HepG2 (cell line): ENCODE measurements around the gene TMEM129. TPM values are rescaled to one million over a fixed set of nuclear protein-coding genes. Genes with fewer than 3 reads are reported as not detected.

Source experiments
- ATF4 ChIP-seq, 2 experiments: fragments of 450-650 bp in 1 of 2; sonication (generic) in 1 of 2; formaldehyde crosslinking; IDR thresholded peaks; 2 replicates each; pipeline versions ENCODE4 v1.5.0 to v1.8.0; 2020 to 2022; ENCODE audit warnings: mild to moderate bottlenecking in 1 of 2, missing genetic modification reagents in 1 of 2
- ATF5 ChIP-seq: sonication (generic); formaldehyde crosslinking; IDR thresholded peaks from 2 replicates; pipeline ENCODE4 v1.4.0; 2020; ENCODE audit warnings: mild to moderate bottlenecking, low read depth, missing genetic modification reagents
- BRD4 ChIP-seq: sonication (generic); formaldehyde crosslinking; IDR thresholded peaks from 2 replicates; pipeline ENCODE4 v1.4.0; 2020; ENCODE audit warnings: missing genetic modification reagents
- CBX5 ChIP-seq: sonication (generic); formaldehyde crosslinking; IDR thresholded peaks from 2 replicates; pipeline ENCODE4 v1.4.0; 2020; ENCODE audit warnings: missing genetic modification reagents, borderline replicate concordance
- GATA4 ChIP-seq: sonication (generic); IDR thresholded peaks from 2 replicates; pipeline ENCODE4 v1.6.1; 2016; ENCODE audit warnings: antibody characterized with exemption, low read depth, borderline replicate concordance
- IRX3 ChIP-seq: sonication (generic); formaldehyde crosslinking; IDR thresholded peaks from 2 replicates; pipeline ENCODE4 v1.8.1; 2023; ENCODE audit warnings: mild to moderate bottlenecking, low read depth, missing genetic modification reagents, borderline replicate concordance
- JDP2 ChIP-seq: sonication (generic); formaldehyde crosslinking; IDR thresholded peaks from 2 replicates; pipeline ENCODE4 v1.8.1; 2022; ENCODE audit warnings: missing genetic modification reagents, borderline replicate concordance
- JUNB ChIP-seq: sonication (generic); formaldehyde crosslinking; IDR thresholded peaks from 2 replicates; pipeline ENCODE4 v1.8.0; 2022; ENCODE audit warnings: missing genetic modification reagents, mild to moderate bottlenecking, borderline replicate concordance
- KLF15 ChIP-seq: sonication (generic); formaldehyde crosslinking; IDR thresholded peaks from 2 replicates; pipeline ENCODE4 v1.8.1; 2023; ENCODE audit warnings: borderline replicate concordance, mild to moderate bottlenecking, inconsistent platforms, missing genetic modification reagents, mixed read lengths
- KMT2A ChIP-seq: sonication (generic); formaldehyde crosslinking; IDR thresholded peaks from 2 replicates; pipeline ENCODE4 v1.4.0; 2020; ENCODE audit warnings: missing genetic modification reagents
- MIXL1 ChIP-seq: IDR thresholded peaks from 2 replicates; pipeline ENCODE4 v1.6.1; 2016
- MTERF4 ChIP-seq: sonication (generic); formaldehyde crosslinking; IDR thresholded peaks from 2 replicates; pipeline ENCODE4 v1.8.0; 2023; ENCODE audit warnings: mild to moderate bottlenecking, missing genetic modification reagents
- PCBP2 ChIP-seq: fragments of 200-400 bp; formaldehyde crosslinking; optimal IDR thresholded peaks from 2 replicates; pipeline ENCODE3; 2018; ENCODE audit warnings: low read length, low read depth; ENCODE audit not compliant: poor library complexity, severe bottlenecking
- PLSCR1 ChIP-seq: sonication (generic); formaldehyde crosslinking; IDR thresholded peaks from 2 replicates; pipeline ENCODE4 v1.5.0; 2020; ENCODE audit warnings: missing genetic modification reagents, mild to moderate bottlenecking, borderline replicate concordance
- POLR2AphosphoS5 ChIP-seq: IDR thresholded peaks from 2 replicates; pipeline ENCODE4 v1.6.1; 2012; ENCODE audit warnings: low read depth, low read length
- SIX4 ChIP-seq: sonication (generic); formaldehyde crosslinking; IDR thresholded peaks from 2 replicates; pipeline ENCODE4 v1.4.0; 2020; ENCODE audit warnings: missing genetic modification reagents
- SMAD3 ChIP-seq: sonication (generic); formaldehyde crosslinking; IDR thresholded peaks from 2 replicates; pipeline ENCODE4 v1.4.0; 2020; ENCODE audit warnings: missing genetic modification reagents
- SOX6 ChIP-seq, 2 experiments: fragments of 450-650 bp in 1 of 2; sonication (generic) in 1 of 2; formaldehyde crosslinking in 1 of 2; IDR thresholded peaks; 2 replicates each; pipeline versions ENCODE4 v1.4.0 to v1.6.1; 2017 to 2020; ENCODE audit warnings: antibody characterized with exemption in 1 of 2, mild to moderate bottlenecking in 1 of 2, missing genetic modification reagents in 1 of 2
- SRY ChIP-seq: sonication (generic); formaldehyde crosslinking; IDR thresholded peaks from 2 replicates; pipeline ENCODE4 v1.8.0; 2022; ENCODE audit warnings: mild to moderate bottlenecking, missing genetic modification reagents
- ZC3H4 ChIP-seq: sonication (generic); formaldehyde crosslinking; IDR thresholded peaks from 2 replicates; pipeline ENCODE4 v1.4.0; 2020; ENCODE audit warnings: missing genetic modification reagents, borderline replicate concordance
- ZFP62 ChIP-seq: sonication (generic); formaldehyde crosslinking; IDR thresholded peaks from 2 replicates; pipeline ENCODE4 v1.4.0; 2020; ENCODE audit warnings: missing genetic modification reagents
- ZNF30 ChIP-seq: sonication (generic); formaldehyde crosslinking; IDR thresholded peaks from 2 replicates; pipeline ENCODE4 v1.5.0; 2020; ENCODE audit warnings: mild to moderate bottlenecking, missing genetic modification reagents
- ZNF354B ChIP-seq: sonication (generic); formaldehyde crosslinking; IDR thresholded peaks from 2 replicates; pipeline ENCODE4 v1.8.0; 2022; ENCODE audit warnings: mild to moderate bottlenecking, missing genetic modification reagents
- ZNF430 ChIP-seq: sonication (generic); formaldehyde crosslinking; IDR thresholded peaks from 2 replicates; pipeline ENCODE4 v1.9.0; 2021; ENCODE audit warnings: mild to moderate bottlenecking, missing genetic modification reagents
- ZNF567 ChIP-seq: sonication (generic); formaldehyde crosslinking; IDR thresholded peaks from 2 replicates; pipeline ENCODE4 v1.8.1; 2023; ENCODE audit warnings: mild to moderate bottlenecking, missing genetic modification reagents, borderline replicate concordance
- ZNF83 ChIP-seq: sonication (generic); formaldehyde crosslinking; IDR thresholded peaks from 2 replicates; pipeline ENCODE4 v1.4.0; 2020; ENCODE audit warnings: missing genetic modification reagents, mild to moderate bottlenecking, borderline replicate concordance
- ZNF841 ChIP-seq: sonication (generic); formaldehyde crosslinking; IDR thresholded peaks from 2 replicates; pipeline ENCODE4 v1.8.1; 2023; ENCODE audit warnings: missing genetic modification reagents, borderline replicate concordance
- polyA plus RNA-seq, 8 experiments: library from polyadenylated mRNA; depleted of rRNA in 3 of 8; stranded (reverse) in 7 of 8; unstranded in 1 of 8; fragments of >200 nt; fragmentation: Illumina TruSeq in 4 of 8; extraction: Trizol in 4 of 8; gene quantifications; 2 replicates each; pipeline versions ENCODE4 v1.2.1 to v1.2.3, GENCODE V29; 2011 to 2016; ENCODE audit warnings: low read depth in 4 of 8, missing spikeins in 1 of 8, mixed read lengths in 1 of 8; ENCODE audit not compliant: insufficient read depth in 1 of 8
- total RNA-seq, 5 experiments: library from RNA; depleted of rRNA; stranded (reverse); fragments of >200 nt; fragmentation: Illumina TruSeq; extraction: Trizol; gene quantifications; 2 replicates each; pipeline ENCODE4 v1.2.3, GENCODE V29; 2016; ENCODE audit warnings: low read depth in 1 of 5

TMEM129 gene
- total and polyA plus RNA-seq, 2 of the 13 experiments (the other 11 are each of a cell fraction or from before 2014, with no cell fraction given) = 19.0 to 25.8 TPM

GRCh38 chr4:1720163-1720983 is 750 bp downstream of the TMEM129 start (continued):
- TF ChIP-seq MTERF4 (CRISPR knock-in tag) (0 out of 2 replicates have a peak, but pooled peaks have one; percentile 18), ZNF567 (CRISPR knock-in tag) (peak; percentile 84), PCBP2 (no peak), KLF15 (CRISPR knock-in tag) (peak; percentile 70; the same call in 1 of the 2 replicates), SRY (CRISPR knock-in tag) (peak; percentile 36; the same call in 1 of the 2 replicates), ZNF430 (CRISPR knock-in tag) (no peak), IRX3 (CRISPR knock-in tag) (no peak), ZC3H4 (CRISPR knock-in tag) (no peak), ZFP62 (CRISPR knock-in tag) (no peak), KMT2A (CRISPR knock-in tag) (0 out of 2 replicates have a peak, but pooled peaks have one; percentile 44), ATF5 (CRISPR knock-in tag) (0 out of 2 replicates have a peak, but pooled peaks have one; percentile 43), ZNF841 (CRISPR knock-in tag) (peak; percentile 59; the same call in 1 of the 2 replicates), BRD4 (CRISPR knock-in tag) (0 out of 2 replicates have a peak, but pooled peaks have one; percentile 62), ZNF354B (CRISPR knock-in tag) (no peak), SOX6 (IDR thresholded peaks at IDR 0.05) (no peak), SOX6 (CRISPR knock-in tag; IDR thresholded peaks at IDR 0.05) (no peak), POLR2AphosphoS5 (peak; percentile 42; the same call in 1 of the 2 replicates), SIX4 (no peak), JUNB (CRISPR knock-in tag) (no peak), CBX5 (CRISPR knock-in tag) (no peak), ATF4 (CRISPR knock-in tag; IDR thresholded peaks at IDR 0.05) (peak in 1 of 2 experiments; percentile 33; a peak in 1 of 4 replicates), ZNF83 (CRISPR knock-in tag) (peak; percentile 86; the same call in 1 of the 2 replicates), JDP2 (CRISPR knock-in tag) (no peak), SMAD3 (CRISPR knock-in tag) (no peak), GATA4 (no peak), PLSCR1 (CRISPR knock-in tag) (no peak), ZNF30 (CRISPR knock-in tag) (no peak), MIXL1 (CRISPR knock-in tag) (no peak)
